Measurements from ENCODE around the gene FGF8. TPM values are rescaled to one million over a fixed set of nuclear protein-coding genes. Genes with fewer than 3 reads are reported as not detected.

Gene FGF8
- total RNA-seq, 2 donors from 2014 or later: 13.3 to 46.5 TPM

DNA sequence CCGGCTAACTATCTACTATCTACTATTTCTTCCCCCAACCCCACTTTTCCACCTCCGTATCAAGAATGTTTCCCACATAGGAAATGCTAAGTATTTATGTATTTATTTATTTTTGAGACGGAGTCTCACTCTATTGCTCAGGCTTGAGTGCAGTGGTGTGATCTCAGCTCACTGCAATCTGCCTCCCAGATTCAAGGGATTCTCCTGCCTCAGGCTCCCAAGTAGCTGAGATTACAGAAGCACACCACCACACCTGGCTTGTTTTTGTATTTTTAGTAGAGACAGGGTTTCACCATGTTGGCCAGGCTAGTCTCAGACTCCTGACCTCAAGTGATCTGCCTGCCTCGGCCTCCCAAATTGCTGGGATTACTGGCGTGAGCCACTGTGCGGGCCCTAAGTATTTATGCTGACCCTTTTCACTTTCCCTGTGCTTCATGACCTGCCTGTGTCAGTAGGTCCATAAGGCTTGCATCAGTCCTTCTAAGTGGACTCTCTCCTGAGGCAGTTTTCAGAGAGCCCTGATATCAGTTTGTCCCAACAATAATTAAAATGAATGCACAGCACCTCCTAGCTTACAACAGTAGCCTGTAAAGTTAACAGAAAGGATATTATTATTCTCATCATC is 55.2 kb downstream of the FGF8 start:
- Mint-ChIP-seq H3K4me1 (peaks cover 50% of the 10 kb centered on the region), H3K27me3 (ENCODE audit: insufficient read depth) (no peaks in the 10 kb centered on the region), H3K4me3 (no peak overlapping the region), H3K9me3 (no peaks in the 10 kb centered on the region), H3K27ac (no peak overlapping the region), H3K36me3 (ENCODE audit: low read depth) (no peaks in the 10 kb centered on the region)
- Histone ChIP-seq H3K9me3 (ENCODE audit: control insufficient read depth, low read length) (no peaks in the 10 kb centered on the region), H3K4me3 (ENCODE audit: low read length) (no peak overlapping the region), H3K27me3 (ENCODE audit: control insufficient read depth, insufficient read depth, low read length, poor library complexity, severe bottlenecking) (no peaks in the 10 kb centered on the region), H3K4me1 (ENCODE audit: control insufficient read depth, insufficient read depth, low read length) (peaks cover 18% of the 10 kb centered on the region), H3K36me3 (ENCODE audit: control insufficient read depth, insufficient read depth, low read length) (no peaks in the 10 kb centered on the region), H3K27ac (ENCODE audit: low read depth, low read length) (no peak overlapping the region), H3K9ac (ENCODE audit: extremely low read depth, low read length, poor library complexity, severe bottlenecking) (no peak overlapping the region)
- DNase-seq: no peak
- 94% methylated on average over 4 to 5 of the region's 6 CpGs for WGBS, 2 experiments (ENCODE audit: insufficient coverage in 1 of 2, insufficient read length in 1 of 2)
- TF ChIP-seq, protein P1, sequence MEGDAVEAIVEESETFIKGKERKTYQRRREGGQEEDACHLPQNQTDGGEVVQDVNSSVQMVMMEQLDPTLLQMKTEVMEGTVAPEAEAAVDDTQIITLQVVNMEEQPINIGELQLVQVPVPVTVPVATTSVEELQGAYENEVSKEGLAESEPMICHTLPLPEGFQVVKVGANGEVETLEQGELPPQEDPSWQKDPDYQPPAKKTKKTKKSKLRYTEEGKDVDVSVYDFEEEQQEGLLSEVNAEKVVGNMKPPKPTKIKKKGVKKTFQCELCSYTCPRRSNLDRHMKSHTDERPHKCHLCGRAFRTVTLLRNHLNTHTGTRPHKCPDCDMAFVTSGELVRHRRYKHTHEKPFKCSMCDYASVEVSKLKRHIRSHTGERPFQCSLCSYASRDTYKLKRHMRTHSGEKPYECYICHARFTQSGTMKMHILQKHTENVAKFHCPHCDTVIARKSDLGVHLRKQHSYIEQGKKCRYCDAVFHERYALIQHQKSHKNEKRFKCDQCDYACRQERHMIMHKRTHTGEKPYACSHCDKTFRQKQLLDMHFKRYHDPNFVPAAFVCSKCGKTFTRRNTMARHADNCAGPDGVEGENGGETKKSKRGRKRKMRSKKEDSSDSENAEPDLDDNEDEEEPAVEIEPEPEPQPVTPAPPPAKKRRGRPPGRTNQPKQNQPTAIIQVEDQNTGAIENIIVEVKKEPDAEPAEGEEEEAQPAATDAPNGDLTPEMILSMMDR (conservative IDR thresholded peaks at IDR 0.05): no peak

Other genes starting within 250 kb of the FGF8 start
- gene POLL, start 187.9 kb downstream of the FGF8 start, total RNA-seq: 10 to 100 TPM; 51.8 to 59.3 TPM
- 10 to 100 TPM; 33.3 to 52.0 TPM for gene DPCD, start 187.8 kb downstream of the FGF8 start, total RNA-seq
- 10 to 100 TPM; 63.8 to 70.9 TPM for gene FBXW4, start 80.9 kb downstream of the FGF8 start, total RNA-seq
- gene NPM3, start 7.3 kb upstream of the FGF8 start, total RNA-seq: 100 to 1,000 TPM in 1 of 2 donors, 10 to 100 TPM in 1; 82.2 to 133 TPM
- 100 to 1,000 TPM; 138 to 149 TPM for gene OGA, start 42.3 kb upstream of the FGF8 start, total RNA-seq
- gene KCNIP2, start 67.7 kb upstream of the FGF8 start, total RNA-seq: 1 to 10 TPM; 2.8 to 3.0 TPM